Measurements from ENCODE around the gene EHBP1L1.

DNA sequence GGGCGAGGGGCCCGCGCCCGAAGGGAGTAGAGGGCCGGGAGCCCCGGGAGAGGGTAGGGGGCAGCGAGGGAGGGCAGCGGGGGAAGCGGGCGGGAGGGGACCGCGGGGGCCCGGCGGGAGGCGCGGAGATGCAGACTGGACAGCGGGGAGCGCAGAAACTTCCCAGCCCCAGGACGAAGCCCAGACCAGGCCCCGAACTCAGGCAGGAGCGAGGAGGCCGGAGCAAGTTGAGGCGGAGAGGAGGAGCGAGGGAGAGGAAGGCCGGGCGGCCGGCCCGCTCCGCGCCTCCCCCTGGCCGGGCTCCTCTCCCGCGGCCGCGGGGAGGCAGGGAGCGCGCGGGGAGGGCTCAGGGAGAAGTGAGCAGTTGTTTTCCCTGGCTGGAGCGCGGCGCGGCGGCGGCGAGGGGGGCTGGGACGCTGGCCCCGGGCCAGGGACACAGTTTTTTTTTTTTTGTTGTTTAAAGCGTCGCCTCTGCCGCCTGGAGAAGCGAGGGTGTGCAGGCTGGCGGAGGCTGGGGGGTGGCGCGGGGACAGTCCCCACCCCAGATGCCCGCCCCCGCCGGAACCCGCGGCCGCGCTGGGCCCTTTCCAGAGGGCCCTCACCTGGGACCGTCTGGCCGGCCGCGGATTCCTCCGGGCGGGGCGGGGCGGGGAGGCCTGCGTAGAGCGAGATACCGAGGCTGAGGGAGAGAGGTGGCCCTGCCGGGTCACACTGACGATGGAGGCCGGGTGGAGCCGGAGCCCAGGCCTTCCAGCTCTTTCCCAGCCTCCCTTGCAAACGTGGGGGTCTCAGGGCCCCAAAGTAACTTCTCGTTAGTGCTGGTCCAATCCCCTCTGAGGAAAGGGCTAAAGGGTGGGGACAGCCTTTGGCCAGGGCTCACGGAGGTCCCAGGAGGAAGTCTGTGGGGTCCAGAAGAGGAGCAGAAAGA is 17.6 kb upstream of the EHBP1L1 start, which contains the start of gene LTBP3:
- TF ChIP-seq, protein P1, sequence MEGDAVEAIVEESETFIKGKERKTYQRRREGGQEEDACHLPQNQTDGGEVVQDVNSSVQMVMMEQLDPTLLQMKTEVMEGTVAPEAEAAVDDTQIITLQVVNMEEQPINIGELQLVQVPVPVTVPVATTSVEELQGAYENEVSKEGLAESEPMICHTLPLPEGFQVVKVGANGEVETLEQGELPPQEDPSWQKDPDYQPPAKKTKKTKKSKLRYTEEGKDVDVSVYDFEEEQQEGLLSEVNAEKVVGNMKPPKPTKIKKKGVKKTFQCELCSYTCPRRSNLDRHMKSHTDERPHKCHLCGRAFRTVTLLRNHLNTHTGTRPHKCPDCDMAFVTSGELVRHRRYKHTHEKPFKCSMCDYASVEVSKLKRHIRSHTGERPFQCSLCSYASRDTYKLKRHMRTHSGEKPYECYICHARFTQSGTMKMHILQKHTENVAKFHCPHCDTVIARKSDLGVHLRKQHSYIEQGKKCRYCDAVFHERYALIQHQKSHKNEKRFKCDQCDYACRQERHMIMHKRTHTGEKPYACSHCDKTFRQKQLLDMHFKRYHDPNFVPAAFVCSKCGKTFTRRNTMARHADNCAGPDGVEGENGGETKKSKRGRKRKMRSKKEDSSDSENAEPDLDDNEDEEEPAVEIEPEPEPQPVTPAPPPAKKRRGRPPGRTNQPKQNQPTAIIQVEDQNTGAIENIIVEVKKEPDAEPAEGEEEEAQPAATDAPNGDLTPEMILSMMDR (IDR thresholded peaks at IDR 0.05): peak in 1 of 5 experiments; percentile 28
- TF ChIP-seq POLR2A (IDR thresholded peaks at IDR 0.05): peak in 1 of 2 donors; percentile 39

Data from tibial nerve (tissue), 3 donors.